Spleen (tissue), 7 donors: Measurements from ENCODE around the gene LRBA.

Experiments used
- POLR2A ChIP-seq, 3 donors: fragments of 450-650 bp; IDR thresholded peaks; one replicate each; pipeline ENCODE4 v1.5.1; 2017; ENCODE audit warnings: antibody characterized with exemption in 3 of 3, mild to moderate bottlenecking in 1 of 3
- POLR2AphosphoS5 ChIP-seq, 3 donors: sonication (generic); formaldehyde crosslinking; IDR thresholded peaks; one replicate each; pipeline ENCODE4 v1.5.1; 2017; ENCODE audit warnings: antibody characterized with exemption in 3 of 3
- TF ChIP-seq, protein P1 (sequence below), 11 experiments: fragments of 200-600 bp in 7 of 11; fragments of 450-650 bp in 4 of 11; sonication (generic) in 4 of 11; IDR thresholded peaks in 8 of 11; conservative IDR thresholded peaks in 3 of 11; 1 replicate in 7 of 11; 2 replicates in 4 of 11; pipeline versions ENCODE4 v1.4.0 to v1.8.0; 2016 to 2021; ENCODE audit warnings: antibody characterized with exemption in 11 of 11, inconsistent platforms in 4 of 11, mild to moderate bottlenecking in 1 of 11
- donor health status: DM: no; HTN: no; CAD: no; lungs with moderate emphysema.
- donor health status: DM: no; HTN: no; CAD: no.
- donor health status: DM: no; HTN: no; CAD: no.

DNA sequence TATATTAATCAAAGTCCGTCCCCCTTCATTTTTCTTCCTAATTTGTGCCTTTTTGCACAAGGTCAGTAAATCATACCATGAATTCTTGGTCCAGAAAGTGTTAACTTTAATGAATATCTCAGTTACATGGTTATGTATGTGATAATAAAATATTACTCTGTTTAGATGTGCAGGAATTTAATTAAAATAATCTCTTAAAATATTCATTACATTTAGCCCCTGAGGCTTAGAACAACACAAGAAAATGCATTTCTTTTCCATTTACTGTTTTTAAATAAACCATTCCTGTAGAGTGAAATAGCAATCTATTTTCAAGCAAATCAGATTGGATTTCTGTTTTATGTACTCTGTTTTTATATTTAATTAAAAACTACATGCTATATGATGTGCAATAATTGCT is 415.5 kb downstream of the LRBA start:
- TF ChIP-seq, protein P1, sequence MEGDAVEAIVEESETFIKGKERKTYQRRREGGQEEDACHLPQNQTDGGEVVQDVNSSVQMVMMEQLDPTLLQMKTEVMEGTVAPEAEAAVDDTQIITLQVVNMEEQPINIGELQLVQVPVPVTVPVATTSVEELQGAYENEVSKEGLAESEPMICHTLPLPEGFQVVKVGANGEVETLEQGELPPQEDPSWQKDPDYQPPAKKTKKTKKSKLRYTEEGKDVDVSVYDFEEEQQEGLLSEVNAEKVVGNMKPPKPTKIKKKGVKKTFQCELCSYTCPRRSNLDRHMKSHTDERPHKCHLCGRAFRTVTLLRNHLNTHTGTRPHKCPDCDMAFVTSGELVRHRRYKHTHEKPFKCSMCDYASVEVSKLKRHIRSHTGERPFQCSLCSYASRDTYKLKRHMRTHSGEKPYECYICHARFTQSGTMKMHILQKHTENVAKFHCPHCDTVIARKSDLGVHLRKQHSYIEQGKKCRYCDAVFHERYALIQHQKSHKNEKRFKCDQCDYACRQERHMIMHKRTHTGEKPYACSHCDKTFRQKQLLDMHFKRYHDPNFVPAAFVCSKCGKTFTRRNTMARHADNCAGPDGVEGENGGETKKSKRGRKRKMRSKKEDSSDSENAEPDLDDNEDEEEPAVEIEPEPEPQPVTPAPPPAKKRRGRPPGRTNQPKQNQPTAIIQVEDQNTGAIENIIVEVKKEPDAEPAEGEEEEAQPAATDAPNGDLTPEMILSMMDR (IDR thresholded peaks at IDR 0.05 in 8 of 11, conservative IDR thresholded peaks at IDR 0.05 in 3 of 11): no peak
- no peak for TF ChIP-seq POLR2A (IDR thresholded peaks at IDR 0.05)
- no peak for TF ChIP-seq POLR2AphosphoS5 (IDR thresholded peaks at IDR 0.05)
